DMS53 (cell line): ENCODE results near the gene RAB11B.
"Not testable (repeated sequence)": the region's sequence is repeated elsewhere in the genome, so short reads cannot be mapped to it uniquely, and the experiment has no call there.

Source experiments
- DNase-seq: peaks from one replicate; lab custom pipeline; 2025; lab: John Stamatoyannopoulos, UW

Gene RAB11B

GRCh38 chr19:8389891-8390616 lies at the start of gene RAB11B:
RAB11B (plus strand) TSS chr19:8390360; CDS start chr19:8390417, 57 bp downstream.
- DNase-seq, result peak; percentile 99

GRCh38 chr19:8341504-8341903 lies 48.7 kb upstream of the RAB11B start:
- DNase-seq, result not testable (repeated sequence)

GRCh38 chr19:8342316-8342683 lies 47.9 kb upstream of the RAB11B start:
- no peak for DNase-seq

- DNase-seq, result peak; percentile 96
Observed at GRCh38 chr19:8342684-8343482, 47.3 kb upstream of the RAB11B start, which contains the start of gene KANK3. KANK3 (minus strand) TSS chr19:8343262; CDS start chr19:8337828, 5,434 bp downstream.

- DNase-seq, result no peak
Observed at GRCh38 chr19:8343483-8343844, 46.7 kb upstream of the RAB11B start.

- DNase-seq, result not testable (repeated sequence)
Observed at GRCh38 chr19:8349629-8350372, 40.4 kb upstream of the RAB11B start.

GRCh38 chr19:8352134-8352827 lies 37.9 kb upstream of the RAB11B start:
- peak; percentile 32 for DNase-seq

GRCh38 chr19:8352845-8353244 lies 37.3 kb upstream of the RAB11B start:
- peak; percentile 32 for DNase-seq

GRCh38 chr19:8355631-8356402 lies 34.3 kb upstream of the RAB11B start:
- DNase-seq, result peak; percentile 30

GRCh38 chr19:8357007-8357521 lies 33.1 kb upstream of the RAB11B start:
- peak; percentile 34 for DNase-seq

- DNase-seq, result no peak
Observed at GRCh38 chr19:8358948-8359347, 31.2 kb upstream of the RAB11B start.

GRCh38 chr19:8360196-8360595 lies 30.0 kb upstream of the RAB11B start:
- DNase-seq, result no peak

- DNase-seq, result peak; percentile 95
Observed at GRCh38 chr19:8361921-8362793, 28.0 kb upstream of the RAB11B start.

- DNase-seq, result peak; percentile 78
Observed at GRCh38 chr19:8363803-8364771, 26.1 kb upstream of the RAB11B start, which contains the start of gene ANGPTL4. ANGPTL4 (plus strand) TSS chr19:8364155; CDS start chr19:8364322, 167 bp downstream.

- no peak for DNase-seq
Observed at GRCh38 chr19:8366121-8366581, 24.0 kb upstream of the RAB11B start.

GRCh38 chr19:8366961-8367326 lies 23.2 kb upstream of the RAB11B start:
- peak; percentile 9 for DNase-seq

GRCh38 chr19:8367327-8368001 lies 22.7 kb upstream of the RAB11B start:
- peak; percentile 73 for DNase-seq
